GM10266 (cell line): ENCODE measurements around the gene FOXO1.
"Not testable (repeated sequence)": the region's sequence is repeated elsewhere in the genome, so short reads cannot be mapped to it uniquely, and the experiment has no call there.

ENCODE experiments used
- DNase-seq: peaks from one replicate; pipeline ENCODE4 v3.0.0; 2012; ENCODE audit errors: extremely low spot score
- TF ChIP-seq, protein P1 (sequence below): IDR thresholded peaks from 2 replicates; pipeline ENCODE4 v1.5.1; 2012; ENCODE audit warnings: mild to moderate bottlenecking, low read depth; ENCODE audit not compliant: control insufficient read depth, insufficient read depth; ENCODE audit errors: missing control alignments

Gene FOXO1

GRCh38 chr13:40666933-40667621, 636 bp upstream of the FOXO1 start:
- TF ChIP-seq, protein P1, sequence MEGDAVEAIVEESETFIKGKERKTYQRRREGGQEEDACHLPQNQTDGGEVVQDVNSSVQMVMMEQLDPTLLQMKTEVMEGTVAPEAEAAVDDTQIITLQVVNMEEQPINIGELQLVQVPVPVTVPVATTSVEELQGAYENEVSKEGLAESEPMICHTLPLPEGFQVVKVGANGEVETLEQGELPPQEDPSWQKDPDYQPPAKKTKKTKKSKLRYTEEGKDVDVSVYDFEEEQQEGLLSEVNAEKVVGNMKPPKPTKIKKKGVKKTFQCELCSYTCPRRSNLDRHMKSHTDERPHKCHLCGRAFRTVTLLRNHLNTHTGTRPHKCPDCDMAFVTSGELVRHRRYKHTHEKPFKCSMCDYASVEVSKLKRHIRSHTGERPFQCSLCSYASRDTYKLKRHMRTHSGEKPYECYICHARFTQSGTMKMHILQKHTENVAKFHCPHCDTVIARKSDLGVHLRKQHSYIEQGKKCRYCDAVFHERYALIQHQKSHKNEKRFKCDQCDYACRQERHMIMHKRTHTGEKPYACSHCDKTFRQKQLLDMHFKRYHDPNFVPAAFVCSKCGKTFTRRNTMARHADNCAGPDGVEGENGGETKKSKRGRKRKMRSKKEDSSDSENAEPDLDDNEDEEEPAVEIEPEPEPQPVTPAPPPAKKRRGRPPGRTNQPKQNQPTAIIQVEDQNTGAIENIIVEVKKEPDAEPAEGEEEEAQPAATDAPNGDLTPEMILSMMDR: no peak
- DNase-seq: no peak

GRCh38 chr13:40665126-40666044, 1.1 kb downstream of the FOXO1 start:
- DNase-seq: peak; percentile 58
- TF ChIP-seq, protein P1: peak; percentile 51

DNA sequence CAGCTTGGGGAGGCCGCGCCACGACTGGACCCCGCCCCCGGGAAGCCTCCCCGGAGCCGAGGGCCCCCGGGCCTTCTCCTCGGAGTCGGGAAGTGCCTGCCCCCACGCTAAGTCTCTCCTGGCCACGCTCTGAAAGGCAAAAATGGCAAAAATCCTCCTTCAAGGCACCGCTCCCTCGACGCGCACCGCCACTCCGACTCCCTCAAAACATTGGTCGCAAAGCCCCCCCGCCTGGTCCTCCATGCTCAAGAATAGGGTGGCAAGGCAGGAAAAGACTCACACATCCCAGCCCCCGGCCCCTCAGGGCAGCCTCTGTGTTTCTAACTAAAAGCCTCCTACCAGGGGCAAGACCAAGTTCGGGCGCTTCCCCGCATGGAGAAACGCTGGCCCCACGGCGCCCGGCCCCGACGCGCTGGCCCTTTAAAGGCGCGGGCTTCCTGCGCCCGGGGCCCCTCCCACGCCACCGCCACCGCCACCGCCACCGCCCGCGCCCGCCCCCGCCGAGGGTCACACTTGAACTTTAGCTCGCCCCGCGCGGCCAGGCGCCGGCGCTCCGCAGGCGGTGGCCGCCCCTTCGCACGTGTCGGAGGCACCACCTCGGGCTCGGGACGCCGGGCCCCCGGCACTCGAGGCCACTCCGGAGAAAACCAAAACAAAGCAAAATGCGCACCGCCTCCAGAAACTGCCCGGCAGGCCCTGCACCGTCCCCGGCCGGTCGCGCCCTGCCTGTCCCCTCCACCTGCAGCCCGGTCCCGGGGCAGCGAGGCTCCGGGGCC, 1.9 kb downstream of the FOXO1 start:
- peak; percentile 77 for DNase-seq
- TF ChIP-seq, protein P1: no peak

GRCh38 chr13:40664100-40664349, 2.4 kb downstream of the FOXO1 start:
- not testable (repeated sequence) for DNase-seq

- TF ChIP-seq, protein P1: no peak
- DNase-seq: peak; percentile 68
Measured at GRCh38 chr13:40662866-40663265, 3.6 kb downstream of the FOXO1 start.

DNA sequence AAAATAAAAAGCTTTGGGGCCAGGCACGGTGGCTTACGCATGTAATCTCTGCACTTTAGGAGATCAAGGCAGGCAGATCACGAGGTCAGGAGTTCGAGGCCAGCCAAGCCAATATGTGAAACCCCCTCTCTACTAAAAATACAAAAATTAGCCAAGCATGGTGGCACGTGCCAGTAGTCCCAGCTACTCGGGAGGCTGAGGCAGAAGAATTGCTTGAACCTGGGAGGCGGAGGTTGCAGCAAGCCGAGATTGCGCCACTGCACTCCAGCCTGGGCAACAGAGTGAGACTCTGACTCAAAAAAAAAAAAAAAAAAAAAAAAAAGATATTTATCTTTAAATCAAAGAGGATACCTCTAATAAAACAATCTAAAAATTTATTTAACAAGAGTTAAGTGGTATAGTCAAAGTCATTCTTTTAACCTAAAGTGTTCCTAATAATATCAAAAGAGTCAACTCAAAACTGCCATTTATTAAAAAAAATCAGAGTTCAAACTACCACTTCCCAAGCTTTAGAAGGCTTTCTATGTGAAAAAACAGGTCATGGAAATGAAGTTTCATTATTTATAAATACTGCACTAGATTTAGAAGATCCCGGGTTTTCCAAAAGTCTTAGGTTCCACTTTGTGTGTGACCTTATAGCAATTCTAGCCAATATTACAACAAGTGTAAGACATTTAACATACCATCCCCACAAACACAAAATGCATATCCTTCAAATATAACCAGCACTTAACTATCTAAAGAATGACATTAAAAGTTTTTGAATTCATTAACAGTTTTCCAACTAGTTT, 4.4 kb downstream of the FOXO1 start:
- no peak for DNase-seq

More for the DNA sequence above, 4.4 kb downstream of the FOXO1 start:
- TF ChIP-seq, protein P1: no peak
